ENCODE data around the gene SLC35F1.

SLC35F1 gene

DNA sequence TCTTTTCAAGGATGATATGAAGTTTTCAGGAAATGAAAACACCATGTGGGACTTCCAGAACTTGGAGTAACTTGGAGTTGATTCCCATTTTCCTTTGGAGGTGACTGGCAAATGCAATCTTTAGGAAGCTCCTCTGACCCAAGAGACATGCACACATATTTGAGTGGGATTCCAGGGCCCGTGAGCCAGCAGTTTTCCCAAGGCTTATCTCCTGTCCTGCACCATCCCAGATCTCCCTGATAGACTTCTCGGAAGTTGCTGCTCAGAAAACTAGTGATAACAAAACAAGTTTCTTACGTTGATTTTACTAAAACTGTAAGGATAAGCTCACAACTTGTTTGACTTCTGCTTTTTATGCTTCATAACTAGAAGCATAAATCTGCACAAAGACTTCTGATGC, 25.6 kb downstream of the SLC35F1 start:
- no peak overlapping the region for H3K4me3 ChIP-seq (ENCODE audit: low read length)
- TF ChIP-seq, protein P1, sequence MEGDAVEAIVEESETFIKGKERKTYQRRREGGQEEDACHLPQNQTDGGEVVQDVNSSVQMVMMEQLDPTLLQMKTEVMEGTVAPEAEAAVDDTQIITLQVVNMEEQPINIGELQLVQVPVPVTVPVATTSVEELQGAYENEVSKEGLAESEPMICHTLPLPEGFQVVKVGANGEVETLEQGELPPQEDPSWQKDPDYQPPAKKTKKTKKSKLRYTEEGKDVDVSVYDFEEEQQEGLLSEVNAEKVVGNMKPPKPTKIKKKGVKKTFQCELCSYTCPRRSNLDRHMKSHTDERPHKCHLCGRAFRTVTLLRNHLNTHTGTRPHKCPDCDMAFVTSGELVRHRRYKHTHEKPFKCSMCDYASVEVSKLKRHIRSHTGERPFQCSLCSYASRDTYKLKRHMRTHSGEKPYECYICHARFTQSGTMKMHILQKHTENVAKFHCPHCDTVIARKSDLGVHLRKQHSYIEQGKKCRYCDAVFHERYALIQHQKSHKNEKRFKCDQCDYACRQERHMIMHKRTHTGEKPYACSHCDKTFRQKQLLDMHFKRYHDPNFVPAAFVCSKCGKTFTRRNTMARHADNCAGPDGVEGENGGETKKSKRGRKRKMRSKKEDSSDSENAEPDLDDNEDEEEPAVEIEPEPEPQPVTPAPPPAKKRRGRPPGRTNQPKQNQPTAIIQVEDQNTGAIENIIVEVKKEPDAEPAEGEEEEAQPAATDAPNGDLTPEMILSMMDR (IDR thresholded peaks at IDR 0.05; ENCODE audit: insufficient read depth, low read depth, low read length, missing control alignments): no peak
- no peak for DNase-seq (ENCODE audit: low read depth)

DNA sequence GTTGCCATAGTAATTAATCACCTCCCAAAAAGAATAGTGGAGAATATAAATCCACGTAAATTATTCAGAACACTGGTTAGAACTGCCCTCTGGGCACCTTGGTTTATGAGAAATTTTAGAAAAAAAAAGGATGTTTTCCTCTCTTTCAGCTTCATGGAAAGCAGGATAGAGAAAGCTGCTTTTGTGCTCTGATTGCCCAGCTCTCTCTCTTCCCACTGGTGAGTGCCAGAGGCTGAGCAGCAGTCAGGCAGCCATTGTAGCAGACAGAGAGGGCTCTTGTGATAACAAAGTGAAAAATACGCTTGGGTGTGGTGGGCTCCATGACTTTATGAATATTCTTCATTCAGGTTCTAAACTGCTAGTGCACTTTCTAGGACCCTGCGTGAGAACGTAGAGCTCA, 26.4 kb downstream of the SLC35F1 start:
- H3K4me3 ChIP-seq (ENCODE audit: low read length): no peak overlapping the region

DNA sequence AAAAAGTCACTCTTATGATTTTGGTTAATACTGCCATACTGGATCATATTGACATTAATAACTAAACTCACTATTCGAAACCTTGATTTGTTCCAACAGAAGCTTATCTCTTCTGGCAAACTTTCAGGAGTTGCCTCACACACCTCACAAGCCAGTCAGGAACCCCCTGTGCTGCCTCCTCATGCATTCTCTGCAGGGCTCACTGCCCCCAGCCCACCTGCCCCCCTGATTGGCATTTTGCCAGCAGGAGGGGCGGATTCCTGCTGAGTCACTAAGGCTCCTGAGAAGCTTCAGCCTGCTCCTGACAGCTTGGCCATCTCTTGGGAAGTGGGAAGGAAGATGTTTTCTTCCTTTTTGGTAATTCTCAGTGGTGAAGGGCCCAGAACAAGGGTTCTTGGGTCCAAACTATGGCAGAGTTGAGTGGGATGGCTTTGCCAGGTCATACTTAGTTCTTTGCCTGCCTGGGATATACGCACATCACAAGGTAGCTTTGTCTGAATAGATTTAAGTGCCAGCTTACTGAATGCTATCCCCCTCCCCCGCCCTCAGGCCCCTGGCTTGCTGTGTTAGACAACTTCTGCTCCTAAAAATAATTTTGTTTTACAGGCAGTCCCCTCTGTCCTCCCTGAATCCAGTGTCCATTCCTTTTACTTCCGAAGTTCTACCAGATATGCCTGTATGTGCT, 31.4 kb downstream of the SLC35F1 start:
- H3K4me3 ChIP-seq (ENCODE audit: low read length): no peak overlapping the region
- TF ChIP-seq, protein P1 (IDR thresholded peaks at IDR 0.05; ENCODE audit: insufficient read depth, low read depth, low read length, missing control alignments): no peak
- no peak for DNase-seq (ENCODE audit: low read depth)

More for the DNA sequence above, 26.4 kb downstream of the SLC35F1 start:
- DNase-seq (ENCODE audit: low read depth): no peak
- TF ChIP-seq, protein P1 (IDR thresholded peaks at IDR 0.05; ENCODE audit: insufficient read depth, low read depth, low read length, missing control alignments): no peak

DNA sequence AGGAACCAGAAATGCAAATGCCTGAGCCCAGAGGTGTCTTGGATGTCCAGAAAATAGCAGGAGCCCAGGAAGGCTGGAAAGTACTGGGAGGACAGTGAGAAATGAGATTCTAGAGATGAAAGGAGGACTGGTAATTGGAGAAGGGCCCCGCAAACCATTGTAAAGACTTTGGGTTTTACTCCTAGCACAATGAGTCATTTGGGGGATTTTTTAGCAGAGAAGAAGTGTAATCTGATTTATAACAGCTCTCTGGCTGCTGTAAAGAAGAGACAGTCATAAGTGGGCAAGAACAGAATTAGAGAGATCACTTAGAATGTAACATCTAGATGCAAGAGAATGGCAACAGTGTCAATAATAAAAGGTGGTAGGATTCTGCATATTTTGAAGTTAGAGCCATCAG, 40.2 kb downstream of the SLC35F1 start:
- TF ChIP-seq, protein P1 (IDR thresholded peaks at IDR 0.05; ENCODE audit: insufficient read depth, low read depth, low read length, missing control alignments): no peak
- DNase-seq (ENCODE audit: low read depth): no peak
- H3K4me3 ChIP-seq (ENCODE audit: low read length): no peak overlapping the region

DNA sequence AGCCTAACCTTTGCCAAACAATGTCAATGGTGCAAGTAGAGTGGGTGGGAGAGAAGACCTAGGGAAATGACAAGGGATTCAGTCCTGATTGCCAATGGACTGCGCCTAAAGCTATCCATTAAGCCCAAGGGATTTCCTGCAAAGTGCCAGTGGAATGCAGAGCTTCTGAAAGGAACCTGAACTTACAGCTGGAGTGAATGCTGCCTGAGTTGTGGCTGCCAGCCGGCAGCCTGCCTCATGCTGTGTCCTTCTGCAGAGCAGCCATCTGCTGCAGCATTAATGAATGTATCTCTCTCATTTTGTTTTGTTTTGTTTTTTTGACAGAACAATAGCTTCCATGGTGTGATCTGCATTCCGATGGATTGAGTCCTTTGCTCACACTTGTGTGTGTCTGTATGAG, 44.7 kb downstream of the SLC35F1 start:
- H3K4me3 ChIP-seq (ENCODE audit: low read length): no peak overlapping the region
- DNase-seq (ENCODE audit: low read depth): no peak
- TF ChIP-seq, protein P1 (IDR thresholded peaks at IDR 0.05; ENCODE audit: insufficient read depth, low read depth, low read length, missing control alignments): no peak

DNA sequence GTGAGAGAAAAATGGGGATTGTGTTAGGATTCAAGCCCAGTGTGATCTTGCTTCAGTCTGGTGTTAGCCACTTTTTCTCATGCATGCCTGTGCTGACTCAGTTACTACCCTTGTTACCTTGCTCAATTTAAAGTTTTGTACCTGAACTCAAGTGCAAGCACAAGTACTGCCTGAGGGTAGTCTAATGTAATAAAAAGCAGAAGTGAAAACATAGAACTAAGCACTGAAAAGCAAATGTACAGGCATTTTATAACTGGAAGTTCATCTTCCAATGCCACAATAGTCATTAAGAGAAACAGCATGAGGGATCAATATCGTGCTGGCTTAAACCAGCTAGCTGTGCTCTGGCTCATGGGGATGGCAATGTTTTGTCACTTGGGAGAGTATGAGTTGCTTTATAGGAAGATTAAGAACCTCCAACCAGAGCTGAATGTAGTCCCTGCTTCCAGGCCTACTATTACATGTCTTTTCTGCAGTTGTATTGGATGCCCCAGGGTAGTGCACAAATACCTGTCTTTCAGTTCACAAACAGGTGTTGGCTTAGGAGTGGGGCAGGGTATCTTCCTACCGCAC, 48.7 kb downstream of the SLC35F1 start:
- TF ChIP-seq, protein P1 (IDR thresholded peaks at IDR 0.05; ENCODE audit: insufficient read depth, low read depth, low read length, missing control alignments): no peak
- no peak overlapping the region for H3K4me3 ChIP-seq (ENCODE audit: low read length)
- DNase-seq (ENCODE audit: low read depth): no peak

DNA sequence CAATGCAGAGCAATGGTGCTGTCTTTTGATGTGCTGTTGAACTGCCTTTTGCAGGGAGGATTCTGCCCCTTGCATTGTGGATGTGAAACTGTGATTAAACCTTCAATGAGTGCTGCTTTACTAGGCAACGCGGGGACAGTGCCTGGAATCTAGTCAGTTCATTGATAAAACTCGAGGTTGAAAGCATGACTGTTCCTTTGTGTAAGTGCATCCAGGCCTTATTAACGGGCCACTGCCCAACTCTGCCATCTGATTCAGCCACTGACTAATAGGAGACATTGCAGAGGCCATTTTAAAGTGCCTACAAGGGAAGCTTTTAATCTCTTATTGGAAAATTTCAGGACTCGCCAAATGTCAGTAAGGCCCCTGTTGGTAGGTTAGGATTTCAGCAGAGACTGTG, 49.3 kb downstream of the SLC35F1 start:
- H3K4me3 ChIP-seq (ENCODE audit: low read length): no peak overlapping the region
- no peak for DNase-seq (ENCODE audit: low read depth)
- TF ChIP-seq, protein P1 (IDR thresholded peaks at IDR 0.05; ENCODE audit: insufficient read depth, low read depth, low read length, missing control alignments): no peak
